GM18526 (cell line): ENCODE results near the gene HMGCLL1.

Experiments used
- POLR2A ChIP-seq: IDR thresholded peaks from 3 replicates; pipeline ENCODE4 v1.6.1; 2011; ENCODE audit not compliant: insufficient read length; ENCODE audit errors: extremely low read depth

The HMGCLL1 gene

GRCh38 chr6:55494411-55494810 lies 84.6 kb downstream of the HMGCLL1 start:
- TF ChIP-seq POLR2A = no peak

DNA sequence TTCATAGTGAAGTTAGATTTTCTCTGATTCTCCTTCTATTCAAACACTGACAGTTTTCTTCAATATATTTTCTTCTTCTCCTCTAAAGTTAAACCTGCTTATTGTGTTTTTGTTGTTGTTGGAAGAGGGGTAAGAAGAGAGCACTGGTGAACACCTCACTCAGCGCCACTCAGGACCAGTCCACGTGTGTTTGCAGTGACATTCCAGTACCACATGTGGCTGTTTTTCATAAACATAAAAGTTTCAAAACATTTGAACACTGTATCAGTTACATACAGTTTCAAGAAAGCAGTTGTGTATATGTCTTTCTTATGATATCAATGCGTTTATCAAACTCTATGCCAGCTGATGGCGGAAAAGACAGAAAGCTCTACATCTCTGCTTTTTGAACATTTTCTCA lies 86.7 kb downstream of the HMGCLL1 start:
- TF ChIP-seq POLR2A = no peak

DNA sequence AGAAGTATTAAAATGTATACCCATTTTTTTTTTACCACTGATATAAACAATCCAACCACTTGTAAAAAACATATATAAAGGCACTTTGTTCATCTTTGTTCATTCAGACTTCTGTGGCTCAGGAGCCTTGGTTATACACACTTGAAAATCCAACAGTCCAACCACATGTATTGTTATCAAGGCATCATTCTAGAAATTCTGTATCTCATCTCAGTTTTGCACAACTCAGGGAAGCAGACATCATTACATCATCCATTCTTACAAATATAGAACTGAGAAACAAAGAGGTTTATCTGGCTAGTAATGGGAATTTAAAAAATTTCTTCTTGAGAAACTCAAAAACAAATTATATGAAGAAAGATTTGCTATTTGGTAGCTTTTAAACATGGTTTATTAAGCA lies 88.1 kb downstream of the HMGCLL1 start:
- no peak for TF ChIP-seq POLR2A

DNA sequence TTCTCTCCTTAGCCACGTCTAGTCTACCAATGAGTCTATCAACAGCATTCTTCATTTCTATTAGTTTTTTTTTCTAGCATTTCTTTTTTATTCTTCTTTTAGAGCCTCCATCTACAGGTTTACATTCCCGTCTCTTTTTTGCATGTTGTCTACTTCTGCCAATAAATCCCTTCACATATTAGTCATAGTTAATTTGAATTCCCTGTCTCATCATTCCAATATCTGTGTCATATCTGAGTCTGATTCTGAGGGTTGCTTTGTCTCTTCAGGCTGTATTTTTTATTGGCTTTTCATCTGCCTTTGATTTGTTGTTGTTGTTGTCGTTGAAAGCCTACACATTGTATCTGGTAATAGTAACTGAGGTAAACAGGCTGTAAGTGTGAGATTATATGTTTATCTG lies 104.6 kb downstream of the HMGCLL1 start:
- TF ChIP-seq POLR2A = no peak

DNA sequence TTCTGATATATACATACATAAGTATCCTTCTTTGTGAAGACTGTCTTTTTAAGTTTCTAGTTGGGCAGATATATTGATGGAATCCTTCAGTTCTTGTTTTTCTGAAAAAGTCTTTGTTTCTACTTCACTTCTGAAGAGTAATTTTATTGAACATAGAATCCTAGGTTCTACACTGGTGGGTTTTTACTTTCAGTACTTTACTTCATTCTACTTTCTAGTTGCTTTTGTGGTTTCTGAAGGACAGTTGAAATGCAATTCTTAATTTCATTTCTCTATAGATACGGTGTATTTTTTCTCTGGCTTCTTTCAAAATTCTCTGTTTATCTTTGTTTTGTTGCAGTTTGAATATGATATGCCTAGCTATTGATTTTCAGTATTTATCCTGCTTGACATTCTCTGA lies 105.3 kb downstream of the HMGCLL1 start:
- no peak for TF ChIP-seq POLR2A

DNA sequence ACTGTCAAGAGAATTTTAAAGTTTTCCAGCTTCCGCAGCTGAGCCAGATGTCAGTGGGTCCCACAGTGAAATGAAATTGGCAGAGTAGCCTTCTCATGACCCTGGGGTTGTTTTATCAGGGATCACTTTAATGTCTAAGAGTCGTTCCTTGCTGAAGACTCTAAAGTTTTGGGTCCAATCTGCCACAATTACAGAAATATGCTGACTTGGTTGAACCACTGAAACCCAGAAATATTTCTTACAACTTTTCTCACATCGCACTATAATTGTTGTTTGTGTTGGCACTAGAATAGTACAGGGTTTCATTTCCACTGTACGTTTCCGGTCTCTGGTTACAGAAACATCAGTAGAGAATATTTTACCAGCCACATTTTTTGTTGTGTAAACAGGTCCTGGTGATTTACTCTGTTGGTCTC lies 109.0 kb downstream of the HMGCLL1 start:
- TF ChIP-seq POLR2A = no peak

- TF ChIP-seq POLR2A = no peak
Observed at GRCh38 chr6:55456016-55456415, 123.0 kb downstream of the HMGCLL1 start.

GRCh38 chr6:55450005-55450404 lies 129.0 kb downstream of the HMGCLL1 start:
- no peak for TF ChIP-seq POLR2A

GRCh38 chr6:55449225-55449624 lies 129.8 kb downstream of the HMGCLL1 start:
- no peak for TF ChIP-seq POLR2A

- no peak for TF ChIP-seq POLR2A
Observed at GRCh38 chr6:55448451-55448850, 130.5 kb downstream of the HMGCLL1 start.

- TF ChIP-seq POLR2A = no peak
Observed at GRCh38 chr6:55447891-55448290, 131.1 kb downstream of the HMGCLL1 start.

DNA sequence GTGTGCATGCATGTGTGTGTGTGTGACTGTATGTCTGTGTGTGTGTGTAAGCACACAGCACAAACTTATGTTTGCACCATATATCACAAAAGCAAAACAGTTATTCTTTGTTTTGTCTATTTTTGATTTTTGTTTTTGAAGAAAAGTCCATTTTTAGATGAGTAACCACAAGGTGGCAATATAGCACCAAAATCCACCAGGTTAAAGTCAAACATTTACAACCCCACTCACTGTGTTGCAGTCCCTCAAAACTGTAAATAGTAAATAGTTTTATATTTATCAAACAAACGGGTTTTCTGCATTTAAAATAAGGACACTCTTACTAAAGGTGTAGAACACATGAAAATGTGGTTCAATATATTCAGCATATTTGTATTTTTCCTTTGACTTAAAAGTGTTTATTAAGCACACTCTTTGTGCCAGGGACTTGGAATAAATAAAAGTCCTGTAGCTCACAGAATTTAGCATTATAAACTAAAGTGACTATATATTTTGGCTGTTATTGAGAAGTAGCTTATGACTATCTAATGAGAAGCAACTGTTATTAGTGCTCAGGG lies 133.3 kb downstream of the HMGCLL1 start:
- TF ChIP-seq POLR2A = no peak

- TF ChIP-seq POLR2A = no peak
Observed at GRCh38 chr6:55443238-55444134, 135.5 kb downstream of the HMGCLL1 start.

GRCh38 chr6:55438203-55438602 lies 140.8 kb downstream of the HMGCLL1 start:
- no peak for TF ChIP-seq POLR2A

DNA sequence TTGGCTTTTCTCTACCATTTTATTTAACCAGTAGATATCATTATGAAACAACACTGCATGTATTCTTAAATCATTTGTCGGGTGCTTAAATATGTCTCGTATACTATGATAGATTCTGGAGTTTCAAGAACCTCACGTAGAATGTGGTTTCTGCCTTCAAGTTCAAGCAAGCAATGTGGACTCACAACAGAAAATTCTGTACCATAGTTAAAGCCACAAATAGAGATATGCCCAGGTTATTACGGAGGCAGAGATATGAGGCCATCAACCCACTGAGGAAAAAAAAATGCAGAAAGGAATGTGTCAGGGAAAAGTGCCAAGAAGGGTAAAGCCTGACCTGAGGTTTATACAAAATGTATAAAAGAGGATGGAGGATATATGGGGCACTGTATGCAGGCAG lies 141.9 kb downstream of the HMGCLL1 start:
- TF ChIP-seq POLR2A = no peak

DNA sequence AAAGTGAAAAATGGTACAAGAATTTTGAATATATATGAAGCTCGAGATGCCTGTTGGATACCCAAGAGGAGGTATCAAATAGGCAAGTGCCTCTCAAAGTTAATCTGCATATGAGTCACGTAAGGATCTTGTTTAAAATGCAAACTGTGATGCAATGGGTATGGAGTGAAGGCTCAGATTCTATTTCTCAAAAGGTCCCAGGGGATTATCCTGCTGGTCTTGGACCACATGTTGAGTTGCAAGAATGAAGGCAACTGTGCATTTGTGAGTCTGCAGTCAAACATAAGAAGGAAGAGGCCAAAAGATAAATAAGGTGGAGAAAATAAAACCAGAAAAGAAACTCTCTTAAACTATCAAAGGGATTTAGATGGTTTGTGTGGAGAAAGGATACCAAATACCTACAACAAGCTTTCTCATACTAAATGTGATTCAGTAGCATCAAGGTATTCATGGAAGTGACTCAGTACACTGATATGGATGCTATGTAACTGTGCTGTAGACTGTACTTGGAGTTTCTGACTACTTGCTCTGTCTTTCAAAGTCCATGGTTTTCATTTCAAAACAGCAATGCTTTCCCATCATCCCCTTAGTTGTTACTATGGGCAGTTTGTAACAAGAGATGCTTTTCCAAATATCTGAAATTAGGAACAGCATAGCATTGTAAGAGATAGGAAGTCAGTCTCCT lies 145.4 kb downstream of the HMGCLL1 start:
- no peak for TF ChIP-seq POLR2A

DNA sequence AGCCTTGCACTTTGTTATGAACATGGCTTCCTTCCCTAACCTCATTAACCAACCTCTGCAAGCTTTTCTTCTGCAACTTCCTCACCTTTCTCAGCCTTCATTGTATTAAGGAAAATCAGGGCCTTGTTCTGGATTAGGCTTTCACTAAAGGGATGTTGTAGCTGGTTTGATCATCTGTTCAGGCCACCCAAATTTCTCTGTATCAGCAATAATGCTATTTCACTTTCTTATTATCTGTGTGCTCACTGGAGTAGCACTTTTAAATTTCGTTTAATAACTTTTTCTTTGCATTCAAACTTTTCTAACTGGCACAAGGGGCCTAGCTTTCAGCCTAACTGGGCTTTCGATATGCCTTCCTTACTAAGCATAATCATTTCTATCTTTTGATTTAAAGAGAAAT lies 155.1 kb downstream of the HMGCLL1 start:
- TF ChIP-seq POLR2A = no peak

GRCh38 chr6:55410674-55411073 lies 168.3 kb downstream of the HMGCLL1 start:
- no peak for TF ChIP-seq POLR2A
